Hepatocyte (in vitro differentiated cells): ENCODE measurements around the gene MTA3. TPM values are rescaled to one million over a fixed set of nuclear protein-coding genes. Genes with fewer than 3 reads are reported as not detected.

Source experiments
- DNase-seq: peaks from one replicate; pipeline ENCODE4 v3.0.0-alpha.2; 2016; ENCODE audit warnings: low spot score
- H2AFZ ChIP-seq: fragments of 200-600 bp; sonication (generic); 2 replicates; pipeline ENCODE4 v1.6.0; 2016; ENCODE audit warnings: antibody characterized with exemption, mild to moderate bottlenecking
- H3K27ac ChIP-seq: fragments of 200-600 bp; sonication (generic); 2 replicates; pipeline ENCODE4 v1.5.1; 2016; ENCODE audit warnings: mild to moderate bottlenecking
- H3K27me3 ChIP-seq: fragments of 200-600 bp; sonication (generic); 2 replicates; pipeline ENCODE4 v1.6.1; 2016
- H3K36me3 ChIP-seq: fragments of 200-600 bp; sonication (generic); replicated peaks from 2 replicates; pipeline ENCODE4 v1.5.1; 2016; ENCODE audit warnings: low read depth; ENCODE audit not compliant: insufficient read depth
- H3K4me1 ChIP-seq: fragments of 200-600 bp; sonication (generic); 2 replicates; pipeline ENCODE4 v1.5.1; 2016; ENCODE audit warnings: mild to moderate bottlenecking, moderate library complexity; ENCODE audit not compliant: insufficient read depth
- H3K4me2 ChIP-seq: fragments of 200-600 bp; sonication (generic); 2 replicates; pipeline ENCODE4 v1.6.0; 2016
- H3K4me3 ChIP-seq: fragments of 200-600 bp; sonication (generic); 2 replicates; pipeline ENCODE4 v1.5.1; 2016; ENCODE audit warnings: mild to moderate bottlenecking
- H3K79me2 ChIP-seq: fragments of 200-600 bp; sonication (generic); 2 replicates; pipeline ENCODE4 v1.6.0; 2017; ENCODE audit warnings: mild to moderate bottlenecking
- H3K9me2 ChIP-seq: fragments of 200-600 bp; sonication (generic); replicated peaks from 2 replicates; pipeline ENCODE4 v1.6.0; 2017; ENCODE audit warnings: mild to moderate bottlenecking; ENCODE audit not compliant: insufficient read depth
- H3K9me3 ChIP-seq: fragments of 200-600 bp; sonication (generic); 2 replicates; pipeline ENCODE4 v1.5.1; 2016; ENCODE audit warnings: low read depth, mild to moderate bottlenecking
- H4K20me1 ChIP-seq: fragments of 200-600 bp; sonication (generic); 2 replicates; pipeline ENCODE4 v1.6.0; 2016; ENCODE audit warnings: mild to moderate bottlenecking; ENCODE audit not compliant: insufficient read depth, poor library complexity, severe bottlenecking
- EZH2 ChIP-seq: fragments of 200-600 bp; sonication (generic); IDR thresholded peaks from 2 replicates; pipeline ENCODE4 v1.6.1; 2016; ENCODE audit warnings: antibody characterized with exemption, mild to moderate bottlenecking, borderline replicate concordance
- EZH2phosphoT487 ChIP-seq: fragments of 200-600 bp; sonication (generic); IDR thresholded peaks from one replicate; pipeline ENCODE4 v1.6.1; 2018; ENCODE audit warnings: antibody characterized with exemption, mild to moderate bottlenecking, low read depth, moderate library complexity; ENCODE audit not compliant: unreplicated experiment, severe bottlenecking
- WGBS: methylation state at CpG from one replicate; pipeline ENCODE4 v1.1.6; 2016; ENCODE audit warnings: low lambda C conversion rate; ENCODE audit errors: missing lambda C conversion rate; 5-methylcytosine and 5-hydroxymethylcytosine counted together
- polyA plus RNA-seq: library from polyadenylated mRNA; unstranded; fragments of >200 nt; fragmentation: Nextera tagmentation; extraction: Ambion mirVana; gene quantifications from 2 replicates; pipeline ENCODE4 v1.2.1, GENCODE V29; 2016
- total RNA-seq: library from RNA; depleted of rRNA; stranded (reverse); fragments of >200 nt; gene quantifications from 2 replicates; pipeline ENCODE4 v1.2.3, GENCODE V29; 2014
- TF ChIP-seq, protein P1 (sequence below): fragments of 200-600 bp; sonication (generic); IDR thresholded peaks from 2 replicates; pipeline ENCODE4 v1.5.1; 2016; ENCODE audit warnings: antibody characterized with exemption, mild to moderate bottlenecking; ENCODE audit not compliant: poor library complexity

Gene MTA3
- total and polyA plus RNA-seq, 2 experiments from 2014 or later: 34.6 to 44.3 TPM

DNA sequence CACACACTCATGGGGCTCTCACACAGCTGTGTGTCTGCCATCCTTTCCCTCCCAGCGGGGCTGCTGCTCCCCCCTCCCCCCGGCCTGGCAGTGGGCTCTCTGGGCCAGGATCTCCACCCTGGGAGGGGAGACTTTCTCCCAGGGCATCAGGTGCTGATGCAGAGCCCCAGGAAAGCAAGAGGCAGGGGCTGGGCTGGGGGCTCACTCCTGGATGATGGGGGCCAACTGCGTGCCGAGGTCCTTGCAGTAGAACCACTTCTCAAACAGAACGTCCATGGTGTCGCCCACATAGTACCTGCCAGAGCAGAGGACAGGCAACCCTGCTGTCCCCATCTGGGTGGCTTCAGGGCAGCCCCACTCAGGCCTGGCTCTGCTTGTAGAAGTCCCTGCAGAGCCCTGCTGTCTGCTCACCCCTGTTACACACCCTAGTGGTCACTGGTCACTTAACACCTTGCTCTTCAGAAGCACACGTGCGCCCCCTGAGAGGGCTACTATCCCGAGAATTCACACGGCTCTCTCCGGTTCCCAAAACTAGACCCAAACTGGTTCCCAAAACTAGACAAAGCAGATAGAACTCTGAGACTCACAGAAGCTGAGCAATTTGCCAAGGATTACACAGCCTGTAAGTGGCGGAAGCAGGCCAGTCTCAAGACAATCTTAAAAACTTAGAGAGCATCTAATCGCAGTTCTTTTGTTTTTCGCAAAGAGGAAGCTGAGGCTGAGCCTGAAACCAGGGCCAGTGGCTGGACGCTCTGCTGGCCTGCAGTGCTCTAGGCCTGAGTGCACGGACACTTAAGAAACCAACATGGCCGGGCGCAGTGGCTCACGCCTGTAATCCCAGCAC is 202.1 kb downstream of the MTA3 start:
- H3K27me3 ChIP-seq: no peaks in the 10 kb centered on the region
- H4K20me1 ChIP-seq: no peaks in the 10 kb centered on the region
- no peaks in the 10 kb centered on the region for H3K36me3 ChIP-seq
- no peak overlapping the region for H3K4me2 ChIP-seq
- TF ChIP-seq, protein P1, sequence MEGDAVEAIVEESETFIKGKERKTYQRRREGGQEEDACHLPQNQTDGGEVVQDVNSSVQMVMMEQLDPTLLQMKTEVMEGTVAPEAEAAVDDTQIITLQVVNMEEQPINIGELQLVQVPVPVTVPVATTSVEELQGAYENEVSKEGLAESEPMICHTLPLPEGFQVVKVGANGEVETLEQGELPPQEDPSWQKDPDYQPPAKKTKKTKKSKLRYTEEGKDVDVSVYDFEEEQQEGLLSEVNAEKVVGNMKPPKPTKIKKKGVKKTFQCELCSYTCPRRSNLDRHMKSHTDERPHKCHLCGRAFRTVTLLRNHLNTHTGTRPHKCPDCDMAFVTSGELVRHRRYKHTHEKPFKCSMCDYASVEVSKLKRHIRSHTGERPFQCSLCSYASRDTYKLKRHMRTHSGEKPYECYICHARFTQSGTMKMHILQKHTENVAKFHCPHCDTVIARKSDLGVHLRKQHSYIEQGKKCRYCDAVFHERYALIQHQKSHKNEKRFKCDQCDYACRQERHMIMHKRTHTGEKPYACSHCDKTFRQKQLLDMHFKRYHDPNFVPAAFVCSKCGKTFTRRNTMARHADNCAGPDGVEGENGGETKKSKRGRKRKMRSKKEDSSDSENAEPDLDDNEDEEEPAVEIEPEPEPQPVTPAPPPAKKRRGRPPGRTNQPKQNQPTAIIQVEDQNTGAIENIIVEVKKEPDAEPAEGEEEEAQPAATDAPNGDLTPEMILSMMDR: peak; percentile 31
- TF ChIP-seq EZH2phosphoT487: no peak
- peak; percentile 45 for DNase-seq
- H3K9me3 ChIP-seq: no peaks in the 10 kb centered on the region
- 82% methylated on average over 19 of the region's 19 CpGs for WGBS
- H3K4me3 ChIP-seq: no peak overlapping the region
- H2AFZ ChIP-seq: no peak overlapping the region
- H3K4me1 ChIP-seq: no peaks in the 10 kb centered on the region
- H3K79me2 ChIP-seq: no peaks in the 10 kb centered on the region
- H3K9me2 ChIP-seq: no peaks in the 10 kb centered on the region
- H3K27ac ChIP-seq: no peak overlapping the region

DNA sequence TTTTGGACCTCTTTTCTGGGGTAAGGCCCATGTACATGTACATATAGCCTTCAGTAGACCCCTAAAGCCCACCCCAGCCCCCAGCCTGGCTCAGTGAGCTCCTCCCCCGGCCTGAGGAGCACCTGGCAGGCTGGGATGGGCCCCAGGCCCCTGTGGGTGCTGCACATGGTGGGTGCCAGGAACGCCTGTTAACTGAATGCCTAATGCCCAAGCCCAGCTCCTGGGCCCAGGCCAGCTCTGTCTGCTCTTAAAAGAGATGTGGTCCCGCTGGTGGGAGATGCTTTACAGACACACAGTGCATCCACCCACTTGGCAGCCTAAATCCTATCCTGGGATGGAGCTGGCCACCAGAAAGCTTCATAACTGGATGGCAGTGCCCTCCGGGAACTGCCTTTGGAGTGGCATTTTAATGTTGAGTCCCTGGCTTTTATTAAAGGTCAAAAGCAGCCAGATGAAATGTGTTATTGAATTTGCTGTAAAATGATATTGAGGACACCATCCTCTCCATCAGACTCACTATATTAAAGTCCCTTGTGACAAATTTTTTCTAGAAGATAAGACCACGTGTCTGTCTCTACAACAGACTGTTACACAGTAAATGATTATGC is 203.2 kb downstream of the MTA3 start:
- DNase-seq: no peak
- no peak overlapping the region for H3K4me2 ChIP-seq
- H4K20me1 ChIP-seq: no peaks in the 10 kb centered on the region
- H3K79me2 ChIP-seq: no peaks in the 10 kb centered on the region
- H2AFZ ChIP-seq: no peak overlapping the region
- no peaks in the 10 kb centered on the region for H3K27me3 ChIP-seq
- TF ChIP-seq EZH2phosphoT487 (no peak), EZH2 (no peak)
- TF ChIP-seq, protein P1: no peak
- H3K9me2 ChIP-seq: no peaks in the 10 kb centered on the region
- no peak overlapping the region for H3K4me3 ChIP-seq
- no peaks in the 10 kb centered on the region for H3K4me1 ChIP-seq
- H3K9me3 ChIP-seq: no peaks in the 10 kb centered on the region
- no peak overlapping the region for H3K27ac ChIP-seq
- H3K36me3 ChIP-seq: no peaks in the 10 kb centered on the region
- 93% methylated on average over 5 of the region's 5 CpGs for WGBS

DNA sequence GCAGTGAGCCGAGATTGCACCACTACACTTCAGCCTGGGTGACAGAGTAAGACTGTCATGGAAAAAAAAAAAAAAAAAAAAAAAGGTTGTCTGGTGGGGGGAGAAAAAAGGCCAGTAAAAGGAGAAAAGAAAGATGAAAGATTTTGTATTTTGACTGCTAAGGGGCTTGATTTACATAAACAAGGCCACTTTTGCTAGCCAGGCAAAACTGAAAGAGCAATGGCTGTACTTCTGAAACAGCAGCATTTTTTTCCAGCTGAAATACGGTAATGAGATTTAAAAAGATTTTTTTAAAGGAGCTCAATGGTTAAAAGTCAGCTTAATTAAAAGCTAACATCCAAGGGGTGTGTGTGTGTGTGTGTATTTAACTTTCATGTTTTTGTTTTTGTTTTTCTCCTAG is 206.8 kb downstream of the MTA3 start:
- Histone ChIP-seq H3K36me3 (no peaks in the 10 kb centered on the region), H3K4me2 (no peak overlapping the region), H3K4me3 (no peak overlapping the region), H3K9me3 (no peaks in the 10 kb centered on the region), H3K4me1 (no peaks in the 10 kb centered on the region), H3K79me2 (no peaks in the 10 kb centered on the region), H3K9me2 (no peaks in the 10 kb centered on the region), H4K20me1 (no peaks in the 10 kb centered on the region), H2AFZ (no peak overlapping the region), H3K27ac (no peak overlapping the region), H3K27me3 (no peaks in the 10 kb centered on the region)
- TF ChIP-seq, protein P1: no peak
- TF ChIP-seq EZH2phosphoT487: no peak
- TF ChIP-seq EZH2: no peak
- 96% methylated on average over 2 of the region's 2 CpGs for WGBS
- DNase-seq: no peak
